SK-N-SH treated with all-trans-retinoic acid at 6 μM for 48 hours (cell line): Measurements from ENCODE around the gene ZNF511.

Experiments
- ATAC-seq: fragments of 200-7000 bp; cut with Tn5 transposase; 3 replicates; pipeline ENCODE4 v1.9.1; 2020; ENCODE audit warnings: mild to moderate bottlenecking, moderate library complexity
- ARNTL ChIP-seq: fragments of 450-650 bp; formaldehyde crosslinking; IDR thresholded peaks from 2 replicates; pipeline ENCODE4 v1.5.0; 2020; ENCODE audit warnings: low read depth, mild to moderate bottlenecking, moderate library complexity, borderline replicate concordance
- BACH2 ChIP-seq: fragments of 250-450 bp; sonication (Bioruptor Pico); IDR thresholded peaks from 2 replicates; pipeline ENCODE4 v1.9.0; 2021; ENCODE audit warnings: mild to moderate bottlenecking, borderline replicate concordance
- ESRRG ChIP-seq: fragments of 250-450 bp; sonication (Bioruptor Pico); IDR thresholded peaks from 2 replicates; pipeline ENCODE4 v1.6.1; 2021; ENCODE audit warnings: mild to moderate bottlenecking
- GLIS3 ChIP-seq: fragments of 250-450 bp; sonication (Bioruptor Pico); IDR thresholded peaks from 2 replicates; pipeline ENCODE4 v1.5.0; 2020; ENCODE audit warnings: mild to moderate bottlenecking, moderate library complexity
- ISL1 ChIP-seq: fragments of 250-450 bp; sonication (Bioruptor Pico); IDR thresholded peaks from 2 replicates; pipeline ENCODE4 v2.1.2; 2022; ENCODE audit warnings: mild to moderate bottlenecking, moderate library complexity
- OSR1 ChIP-seq: fragments of 250-450 bp; sonication (Bioruptor Pico); IDR thresholded peaks from 2 replicates; pipeline ENCODE4 v1.8.0; 2022; ENCODE audit warnings: moderate library complexity, mild to moderate bottlenecking, inconsistent platforms
- PPARA ChIP-seq: fragments of 250-450 bp; sonication (Bioruptor Pico); IDR thresholded peaks from 2 replicates; pipeline ENCODE4 v1.5.0; 2020; ENCODE audit warnings: mild to moderate bottlenecking, borderline replicate concordance
- RARB ChIP-seq: fragments of 250-450 bp; sonication (Bioruptor Pico); IDR thresholded peaks from 2 replicates; pipeline ENCODE4 v1.8.0; 2021; ENCODE audit warnings: mild to moderate bottlenecking, moderate library complexity
- SNAI2 ChIP-seq: fragments of 250-450 bp; sonication (Bioruptor Pico); IDR thresholded peaks from 2 replicates; pipeline ENCODE4 v1.5.0; 2020; ENCODE audit warnings: mild to moderate bottlenecking, moderate library complexity
- TCF4 ChIP-seq: fragments of 250-450 bp; sonication (Bioruptor Pico); IDR thresholded peaks from 2 replicates; pipeline ENCODE4 v1.8.0; 2021; ENCODE audit warnings: mild to moderate bottlenecking, moderate library complexity, borderline replicate concordance
- TOX ChIP-seq: fragments of 250-450 bp; sonication (Bioruptor Pico); IDR thresholded peaks from 2 replicates; pipeline ENCODE4 v1.8.0; 2021; ENCODE audit warnings: mild to moderate bottlenecking, moderate library complexity, borderline replicate concordance
- ZC3H10 ChIP-seq: fragments of 250-450 bp; sonication (Bioruptor Pico); IDR thresholded peaks from 2 replicates; pipeline ENCODE4 v1.5.1; 2021; ENCODE audit warnings: mild to moderate bottlenecking, moderate library complexity
- ZFP3 ChIP-seq: fragments of 250-450 bp; sonication (Bioruptor Pico); IDR thresholded peaks from 2 replicates; pipeline ENCODE4 v1.5.0; 2020; ENCODE audit warnings: mild to moderate bottlenecking, moderate library complexity
- ZFP30 ChIP-seq: fragments of 450-650 bp; formaldehyde crosslinking; IDR thresholded peaks from 2 replicates; pipeline ENCODE4 v1.5.0; 2022; ENCODE audit warnings: mild to moderate bottlenecking, moderate library complexity
- ZNF565 ChIP-seq: fragments of 450-650 bp; formaldehyde crosslinking; conservative IDR thresholded peaks from 2 replicates; pipeline ENCODE4 v1.5.0; 2020; ENCODE audit warnings: low read depth, mild to moderate bottlenecking, moderate library complexity
- ZNF70 ChIP-seq: fragments of 450-650 bp; formaldehyde crosslinking; IDR thresholded peaks from 2 replicates; pipeline ENCODE4 v1.5.0; 2020; ENCODE audit warnings: mild to moderate bottlenecking, moderate library complexity
- ZNF8 ChIP-seq: fragments of 450-650 bp; formaldehyde crosslinking; IDR thresholded peaks from 2 replicates; pipeline ENCODE4 v1.5.0; 2020; ENCODE audit warnings: mild to moderate bottlenecking, moderate library complexity
- TF ChIP-seq, protein P1 (sequence below): fragments of 250-450 bp; sonication (Bioruptor Pico); IDR thresholded peaks from 2 replicates; pipeline ENCODE4 v1.5.0; 2020; ENCODE audit warnings: mild to moderate bottlenecking, moderate library complexity
- TF ChIP-seq, protein P2 (sequence below): fragments of 250-450 bp; sonication (Bioruptor Pico); IDR thresholded peaks from 2 replicates; pipeline ENCODE4 v1.8.0; 2020; ENCODE audit warnings: mild to moderate bottlenecking, moderate library complexity, borderline replicate concordance
- TF ChIP-seq, protein P3 (sequence below): fragments of 250-450 bp; sonication (Bioruptor Pico); IDR thresholded peaks from 2 replicates; pipeline ENCODE4 v1.8.0; 2021; ENCODE audit warnings: low read depth, mild to moderate bottlenecking, moderate library complexity, borderline replicate concordance
- TF ChIP-seq, protein P4 (sequence below): fragments of 250-450 bp; sonication (Bioruptor Pico); IDR thresholded peaks from 2 replicates; pipeline ENCODE4 v1.5.1; 2021; ENCODE audit warnings: mild to moderate bottlenecking, moderate library complexity
- TF ChIP-seq, protein P5 (sequence below): fragments of 250-450 bp; sonication (Bioruptor Pico); IDR thresholded peaks from 2 replicates; pipeline ENCODE4 v1.5.1; 2020; ENCODE audit warnings: low read depth, mild to moderate bottlenecking, moderate library complexity

Gene ZNF511

DNA sequence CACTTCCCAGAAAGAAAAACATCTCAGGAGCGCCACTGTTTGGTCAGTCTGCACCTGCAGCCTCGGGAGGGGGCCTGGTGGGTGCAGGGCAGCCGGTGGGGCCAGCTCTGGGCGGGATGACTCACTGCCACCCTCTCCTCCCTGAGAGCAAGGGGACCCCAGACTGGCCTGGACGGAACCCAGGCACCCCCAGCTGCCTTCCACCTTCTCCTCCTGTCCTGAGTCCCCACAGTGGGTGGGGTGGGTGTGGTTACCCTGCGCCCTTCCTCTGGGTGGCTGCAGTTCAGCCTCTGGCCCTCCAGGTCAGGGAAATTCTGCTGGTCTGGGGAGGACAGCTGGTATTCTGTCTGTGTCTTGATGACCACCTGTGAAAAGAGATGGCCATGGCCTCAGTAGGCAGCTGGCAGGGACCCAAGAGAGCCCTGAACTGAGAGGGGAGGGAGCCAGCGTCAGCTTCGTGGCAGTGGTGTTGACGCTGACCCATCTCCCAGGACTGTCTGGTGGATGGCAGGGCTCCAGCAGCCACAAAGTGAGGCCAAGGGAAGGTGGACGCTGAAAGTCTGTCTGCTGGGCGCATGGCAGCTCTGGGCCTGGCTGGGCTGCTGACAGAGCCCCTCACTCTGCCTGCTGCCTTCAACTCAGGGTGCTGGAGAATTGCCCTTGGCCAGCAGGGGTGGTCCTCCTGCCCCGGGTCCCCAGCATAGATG, 19.1 kb downstream of the ZNF511 start:
- no peak for TF ChIP-seq ZNF70 (CRISPR knock-in tag)
- no peak for TF ChIP-seq RARB (CRISPR knock-in tag)
- TF ChIP-seq, protein P1, sequence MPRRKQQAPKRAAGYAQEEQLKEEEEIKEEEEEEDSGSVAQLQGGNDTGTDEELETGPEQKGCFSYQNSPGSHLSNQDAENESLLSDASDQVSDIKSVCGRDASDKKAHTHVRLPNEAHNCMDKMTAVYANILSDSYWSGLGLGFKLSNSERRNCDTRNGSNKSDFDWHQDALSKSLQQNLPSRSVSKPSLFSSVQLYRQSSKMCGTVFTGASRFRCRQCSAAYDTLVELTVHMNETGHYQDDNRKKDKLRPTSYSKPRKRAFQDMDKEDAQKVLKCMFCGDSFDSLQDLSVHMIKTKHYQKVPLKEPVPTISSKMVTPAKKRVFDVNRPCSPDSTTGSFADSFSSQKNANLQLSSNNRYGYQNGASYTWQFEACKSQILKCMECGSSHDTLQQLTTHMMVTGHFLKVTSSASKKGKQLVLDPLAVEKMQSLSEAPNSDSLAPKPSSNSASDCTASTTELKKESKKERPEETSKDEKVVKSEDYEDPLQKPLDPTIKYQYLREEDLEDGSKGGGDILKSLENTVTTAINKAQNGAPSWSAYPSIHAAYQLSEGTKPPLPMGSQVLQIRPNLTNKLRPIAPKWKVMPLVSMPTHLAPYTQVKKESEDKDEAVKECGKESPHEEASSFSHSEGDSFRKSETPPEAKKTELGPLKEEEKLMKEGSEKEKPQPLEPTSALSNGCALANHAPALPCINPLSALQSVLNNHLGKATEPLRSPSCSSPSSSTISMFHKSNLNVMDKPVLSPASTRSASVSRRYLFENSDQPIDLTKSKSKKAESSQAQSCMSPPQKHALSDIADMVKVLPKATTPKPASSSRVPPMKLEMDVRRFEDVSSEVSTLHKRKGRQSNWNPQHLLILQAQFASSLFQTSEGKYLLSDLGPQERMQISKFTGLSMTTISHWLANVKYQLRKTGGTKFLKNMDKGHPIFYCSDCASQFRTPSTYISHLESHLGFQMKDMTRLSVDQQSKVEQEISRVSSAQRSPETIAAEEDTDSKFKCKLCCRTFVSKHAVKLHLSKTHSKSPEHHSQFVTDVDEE (CRISPR knock-in tag), result no peak
- TF ChIP-seq, protein P2, sequence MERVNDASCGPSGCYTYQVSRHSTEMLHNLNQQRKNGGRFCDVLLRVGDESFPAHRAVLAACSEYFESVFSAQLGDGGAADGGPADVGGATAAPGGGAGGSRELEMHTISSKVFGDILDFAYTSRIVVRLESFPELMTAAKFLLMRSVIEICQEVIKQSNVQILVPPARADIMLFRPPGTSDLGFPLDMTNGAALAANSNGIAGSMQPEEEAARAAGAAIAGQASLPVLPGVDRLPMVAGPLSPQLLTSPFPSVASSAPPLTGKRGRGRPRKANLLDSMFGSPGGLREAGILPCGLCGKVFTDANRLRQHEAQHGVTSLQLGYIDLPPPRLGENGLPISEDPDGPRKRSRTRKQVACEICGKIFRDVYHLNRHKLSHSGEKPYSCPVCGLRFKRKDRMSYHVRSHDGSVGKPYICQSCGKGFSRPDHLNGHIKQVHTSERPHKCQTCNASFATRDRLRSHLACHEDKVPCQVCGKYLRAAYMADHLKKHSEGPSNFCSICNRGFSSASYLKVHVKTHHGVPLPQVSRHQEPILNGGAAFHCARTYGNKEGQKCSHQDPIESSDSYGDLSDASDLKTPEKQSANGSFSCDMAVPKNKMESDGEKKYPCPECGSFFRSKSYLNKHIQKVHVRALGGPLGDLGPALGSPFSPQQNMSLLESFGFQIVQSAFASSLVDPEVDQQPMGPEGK (CRISPR knock-in tag), result no peak
- TF ChIP-seq ZNF8 (CRISPR knock-in tag), result no peak
- TF ChIP-seq ZFP3 (CRISPR knock-in tag), result no peak
- TF ChIP-seq ARNTL, result no peak
- TF ChIP-seq ISL1 (CRISPR knock-in tag), result no peak
- TF ChIP-seq PPARA (CRISPR knock-in tag), result no peak
- no peak for TF ChIP-seq GLIS3
- no peak for TF ChIP-seq TOX (CRISPR knock-in tag)
- TF ChIP-seq TCF4 (CRISPR knock-in tag), result no peak
- no peak for TF ChIP-seq ZNF565 (CRISPR knock-in tag)
- TF ChIP-seq, protein P3, sequence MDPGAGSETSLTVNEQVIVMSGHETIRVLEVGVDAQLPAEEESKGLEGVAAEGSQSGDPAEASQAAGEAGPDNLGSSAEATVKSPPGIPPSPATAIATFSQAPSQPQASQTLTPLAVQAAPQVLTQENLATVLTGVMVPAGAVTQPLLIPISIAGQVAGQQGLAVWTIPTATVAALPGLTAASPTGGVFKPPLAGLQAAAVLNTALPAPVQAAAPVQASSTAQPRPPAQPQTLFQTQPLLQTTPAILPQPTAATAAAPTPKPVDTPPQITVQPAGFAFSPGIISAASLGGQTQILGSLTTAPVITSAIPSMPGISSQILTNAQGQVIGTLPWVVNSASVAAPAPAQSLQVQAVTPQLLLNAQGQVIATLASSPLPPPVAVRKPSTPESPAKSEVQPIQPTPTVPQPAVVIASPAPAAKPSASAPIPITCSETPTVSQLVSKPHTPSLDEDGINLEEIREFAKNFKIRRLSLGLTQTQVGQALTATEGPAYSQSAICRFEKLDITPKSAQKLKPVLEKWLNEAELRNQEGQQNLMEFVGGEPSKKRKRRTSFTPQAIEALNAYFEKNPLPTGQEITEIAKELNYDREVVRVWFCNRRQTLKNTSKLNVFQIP (CRISPR knock-in tag), result no peak
- TF ChIP-seq SNAI2 (CRISPR knock-in tag), result no peak
- TF ChIP-seq ESRRG (CRISPR knock-in tag), result no peak
- TF ChIP-seq ZFP30 (CRISPR knock-in tag), result no peak
- no peak for TF ChIP-seq OSR1 (CRISPR knock-in tag)
- TF ChIP-seq BACH2 (CRISPR knock-in tag), result no peak
- TF ChIP-seq, all 23 proteins: peak for 0
- ATAC-seq, result no peak

DNA sequence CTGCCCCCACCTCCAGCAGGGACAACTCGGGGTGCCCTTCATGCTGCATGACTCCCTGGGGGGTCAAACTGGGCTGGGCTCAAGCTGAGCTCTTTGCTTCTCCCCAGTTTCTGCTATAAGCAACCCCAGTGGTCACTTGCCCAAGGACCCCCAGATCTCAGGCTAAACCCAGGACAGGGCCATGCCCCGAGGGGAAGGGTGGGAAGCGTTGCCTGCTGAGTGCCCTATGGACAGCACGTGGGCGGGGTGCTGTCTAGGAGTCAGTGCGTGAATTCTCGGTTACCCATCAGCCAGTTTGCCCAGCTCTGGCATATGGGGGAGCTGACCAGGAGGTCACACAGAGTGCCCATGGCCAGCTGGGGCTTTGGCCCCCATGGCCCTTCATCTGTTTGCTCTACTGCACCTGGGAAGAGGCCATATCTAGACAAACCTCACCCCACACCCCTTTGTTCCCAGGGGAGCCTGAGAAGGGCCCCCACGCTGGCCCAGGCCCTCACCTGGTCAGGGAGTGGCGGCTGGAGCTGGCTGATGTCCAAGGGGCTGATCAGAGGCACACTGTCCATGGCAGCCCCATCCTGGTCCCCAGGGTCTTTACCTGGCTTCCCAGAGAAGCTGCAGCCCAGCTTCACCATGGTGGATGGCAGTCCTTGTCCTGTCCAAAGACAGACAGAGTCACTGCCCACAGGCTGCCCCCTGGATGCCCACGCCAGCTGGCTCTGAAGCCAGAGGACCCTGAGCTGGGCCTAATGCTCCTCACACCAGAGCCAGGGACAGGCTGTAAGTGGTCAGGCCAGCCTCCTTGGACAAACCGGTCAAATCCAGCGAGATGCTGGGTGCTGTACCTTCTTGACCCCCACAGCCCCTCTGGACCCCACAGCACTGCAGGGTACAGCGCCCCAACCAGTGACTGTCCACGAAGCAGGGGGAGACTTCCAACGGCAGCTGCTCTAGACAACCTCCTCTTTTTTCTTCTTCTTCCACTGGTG, 19.9 kb downstream of the ZNF511 start:
- no peak for TF ChIP-seq ZC3H10 (CRISPR knock-in tag)
- TF ChIP-seq ZFP3 (CRISPR knock-in tag), result no peak
- TF ChIP-seq, all 23 proteins: peak for 0
- no peak for ATAC-seq

DNA sequence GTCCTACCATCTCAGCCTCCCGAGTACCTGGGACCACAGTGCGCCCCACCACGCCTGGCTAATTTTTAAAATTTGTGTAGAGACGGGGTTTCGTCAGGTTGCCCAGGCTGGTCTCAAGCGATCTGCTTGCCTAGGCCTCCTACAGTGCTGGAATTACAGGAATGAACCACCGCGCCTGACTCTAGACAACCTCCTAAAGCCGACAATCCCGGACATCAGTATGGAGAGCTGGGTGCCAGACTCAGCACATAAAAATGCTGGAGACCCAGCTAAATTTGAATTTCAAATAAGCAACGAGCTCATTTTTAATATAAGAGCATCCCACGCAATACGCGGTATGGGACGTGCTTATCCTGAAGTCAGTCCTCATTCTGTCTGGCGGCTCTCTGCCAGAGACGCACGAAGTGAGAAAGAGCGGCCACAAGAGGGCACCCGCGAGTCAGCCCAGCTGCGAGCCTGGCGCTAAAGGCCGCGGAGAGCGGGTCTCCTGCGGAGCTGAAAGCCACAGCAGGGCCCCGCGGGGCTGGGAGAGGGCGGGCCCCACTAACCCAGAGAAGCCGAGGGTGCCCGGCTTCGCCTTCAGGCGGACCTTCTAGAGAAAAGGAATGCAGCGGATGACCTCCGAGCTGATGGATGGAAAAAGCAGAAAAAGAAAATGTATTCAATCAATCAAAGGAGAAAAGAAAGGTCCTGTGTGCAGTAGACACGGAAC, 20.9 kb downstream of the ZNF511 start:
- ATAC-seq, result peak; percentile 76
- TF ChIP-seq ISL1 (CRISPR knock-in tag), result no peak
- TF ChIP-seq, protein P4, sequence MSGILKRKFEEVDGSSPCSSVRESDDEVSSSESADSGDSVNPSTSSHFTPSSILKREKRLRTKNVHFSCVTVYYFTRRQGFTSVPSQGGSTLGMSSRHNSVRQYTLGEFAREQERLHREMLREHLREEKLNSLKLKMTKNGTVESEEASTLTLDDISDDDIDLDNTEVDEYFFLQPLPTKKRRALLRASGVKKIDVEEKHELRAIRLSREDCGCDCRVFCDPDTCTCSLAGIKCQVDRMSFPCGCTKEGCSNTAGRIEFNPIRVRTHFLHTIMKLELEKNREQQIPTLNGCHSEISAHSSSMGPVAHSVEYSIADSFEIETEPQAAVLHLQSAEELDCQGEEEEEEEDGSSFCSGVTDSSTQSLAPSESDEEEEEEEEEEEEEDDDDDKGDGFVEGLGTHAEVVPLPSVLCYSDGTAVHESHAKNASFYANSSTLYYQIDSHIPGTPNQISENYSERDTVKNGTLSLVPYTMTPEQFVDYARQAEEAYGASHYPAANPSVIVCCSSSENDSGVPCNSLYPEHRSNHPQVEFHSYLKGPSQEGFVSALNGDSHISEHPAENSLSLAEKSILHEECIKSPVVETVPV (CRISPR knock-in tag), result no peak
- TF ChIP-seq SNAI2 (CRISPR knock-in tag), result no peak
- no peak for TF ChIP-seq PPARA (CRISPR knock-in tag)
- no peak for TF ChIP-seq ZC3H10 (CRISPR knock-in tag)
- TF ChIP-seq TCF4 (CRISPR knock-in tag), result no peak
- no peak for TF ChIP-seq OSR1 (CRISPR knock-in tag)
- TF ChIP-seq, protein P1 (CRISPR knock-in tag), result no peak
- TF ChIP-seq ZFP3 (CRISPR knock-in tag), result no peak
- no peak for TF ChIP-seq ARNTL
- TF ChIP-seq ZNF565 (CRISPR knock-in tag), result no peak
- TF ChIP-seq, protein P5, sequence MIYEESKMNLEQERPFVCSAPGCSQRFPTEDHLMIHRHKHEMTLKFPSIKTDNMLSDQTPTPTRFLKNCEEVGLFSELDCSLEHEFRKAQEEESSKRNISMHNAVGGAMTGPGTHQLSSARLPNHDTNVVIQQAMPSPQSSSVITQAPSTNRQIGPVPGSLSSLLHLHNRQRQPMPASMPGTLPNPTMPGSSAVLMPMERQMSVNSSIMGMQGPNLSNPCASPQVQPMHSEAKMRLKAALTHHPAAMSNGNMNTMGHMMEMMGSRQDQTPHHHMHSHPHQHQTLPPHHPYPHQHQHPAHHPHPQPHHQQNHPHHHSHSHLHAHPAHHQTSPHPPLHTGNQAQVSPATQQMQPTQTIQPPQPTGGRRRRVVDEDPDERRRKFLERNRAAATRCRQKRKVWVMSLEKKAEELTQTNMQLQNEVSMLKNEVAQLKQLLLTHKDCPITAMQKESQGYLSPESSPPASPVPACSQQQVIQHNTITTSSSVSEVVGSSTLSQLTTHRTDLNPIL (CRISPR knock-in tag), result no peak
